ENCODE measurements around the gene NFKB2. TPM values are rescaled to one million over a fixed set of nuclear protein-coding genes. Genes with fewer than 3 reads are reported as not detected.

The NFKB2 gene
- total and polyA plus RNA-seq, 10 donors, result 34.7 to 161 (median 57.1) TPM

DNA sequence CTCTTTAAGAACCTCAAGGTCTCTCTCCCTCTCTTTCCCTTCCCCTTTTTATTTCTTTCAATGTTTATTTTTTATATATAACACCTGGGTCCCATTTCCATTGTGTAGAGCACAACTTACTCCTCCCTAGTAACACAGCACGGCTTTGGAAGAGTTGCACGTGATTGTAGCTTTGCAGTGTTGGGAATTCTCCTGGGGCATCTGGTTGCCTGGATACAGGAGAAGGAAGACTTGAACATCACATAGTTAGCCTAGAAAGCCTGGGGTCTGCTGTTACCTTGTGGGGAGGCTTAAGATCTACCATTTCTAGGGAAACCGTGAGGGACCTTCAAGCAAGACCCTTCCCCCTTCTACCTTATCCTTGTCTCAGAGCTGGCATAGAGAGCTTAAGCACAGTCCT is 41.1 kb upstream of the NFKB2 start:
- intact Hi-C loops (cut with DNase I; ENCODE audit: low total_unique reads), result loop anchor here (5.0 kb wide), 2 partner anchors 127 to 187 kb away; partner anchors contain the start of gene ELOVL3

DNA sequence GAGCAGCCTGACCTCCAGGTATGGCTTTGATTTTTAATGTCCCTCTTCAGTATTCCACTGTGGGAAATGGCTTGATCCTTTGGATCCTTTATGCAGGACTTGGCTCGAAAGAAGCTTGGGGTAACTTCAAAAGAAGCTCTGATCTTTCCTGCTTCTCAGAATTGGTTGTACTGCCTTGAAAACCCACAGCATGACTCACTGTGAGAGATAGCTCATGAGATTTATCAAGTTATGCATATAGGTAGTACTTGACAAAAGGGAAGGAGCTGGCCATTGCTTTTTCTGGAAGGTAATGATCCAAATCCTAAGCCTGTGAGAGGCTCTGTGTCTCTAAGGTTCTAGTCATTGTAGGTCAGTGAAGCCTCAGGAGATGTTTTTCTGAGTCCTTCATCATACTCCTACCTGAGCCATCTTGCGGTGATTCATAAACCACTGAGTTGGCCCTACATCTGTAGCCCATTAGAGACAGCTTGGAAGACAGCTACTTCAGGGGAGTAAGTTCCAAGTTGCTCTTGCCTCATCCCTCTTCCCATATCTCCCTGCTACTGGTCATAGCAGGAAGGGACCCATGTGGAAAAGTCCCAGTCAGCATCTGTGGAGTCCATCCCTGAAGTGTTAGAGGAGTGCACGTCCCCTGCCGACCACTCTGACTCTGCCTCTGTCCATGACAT is 36.7 kb upstream of the NFKB2 start:
- TF ChIP-seq POLR2A (IDR thresholded peaks at IDR 0.05) (no peak), POLR2AphosphoS5 (IDR thresholded peaks at IDR 0.05) (no peak)
- TF ChIP-seq, protein P1, sequence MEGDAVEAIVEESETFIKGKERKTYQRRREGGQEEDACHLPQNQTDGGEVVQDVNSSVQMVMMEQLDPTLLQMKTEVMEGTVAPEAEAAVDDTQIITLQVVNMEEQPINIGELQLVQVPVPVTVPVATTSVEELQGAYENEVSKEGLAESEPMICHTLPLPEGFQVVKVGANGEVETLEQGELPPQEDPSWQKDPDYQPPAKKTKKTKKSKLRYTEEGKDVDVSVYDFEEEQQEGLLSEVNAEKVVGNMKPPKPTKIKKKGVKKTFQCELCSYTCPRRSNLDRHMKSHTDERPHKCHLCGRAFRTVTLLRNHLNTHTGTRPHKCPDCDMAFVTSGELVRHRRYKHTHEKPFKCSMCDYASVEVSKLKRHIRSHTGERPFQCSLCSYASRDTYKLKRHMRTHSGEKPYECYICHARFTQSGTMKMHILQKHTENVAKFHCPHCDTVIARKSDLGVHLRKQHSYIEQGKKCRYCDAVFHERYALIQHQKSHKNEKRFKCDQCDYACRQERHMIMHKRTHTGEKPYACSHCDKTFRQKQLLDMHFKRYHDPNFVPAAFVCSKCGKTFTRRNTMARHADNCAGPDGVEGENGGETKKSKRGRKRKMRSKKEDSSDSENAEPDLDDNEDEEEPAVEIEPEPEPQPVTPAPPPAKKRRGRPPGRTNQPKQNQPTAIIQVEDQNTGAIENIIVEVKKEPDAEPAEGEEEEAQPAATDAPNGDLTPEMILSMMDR (IDR thresholded peaks at IDR 0.05 in 8 of 11, conservative IDR thresholded peaks at IDR 0.05 in 3 of 11), result no peak
- no peak for DNase-seq
- intact Hi-C loops (cut with DNase I; ENCODE audit: low total_unique reads), result no loop called here
- WGBS, 5 donors, result 86 to 96% (median 92%) methylated on average over 4 of the region's 4 CpGs
- no peaks in the 10 kb centered on the region for H3K9me3 ChIP-seq
- no peaks in the 10 kb centered on the region for H3K27me3 ChIP-seq (replicated peaks in 1 of 7)
- peaks cover 7 to 100% (median 78%) of the 10 kb centered on the region in 6 donors for H3K36me3 ChIP-seq
- H3K4me3 ChIP-seq, result no peak overlapping the region
- no peak overlapping the region for H3K27ac ChIP-seq
- no peaks in the 10 kb centered on the region for H3K4me1 ChIP-seq

More for the DNA sequence above, 41.1 kb upstream of the NFKB2 start:
- Histone ChIP-seq H3K27me3 (replicated peaks in 1 of 7) (no peaks in the 10 kb centered on the region), H3K36me3 (peaks cover 0 to 100% (median 68%) of the 10 kb centered on the region in 6 donors), H3K4me1 (no peaks in the 10 kb centered on the region), H3K4me3 (no peak overlapping the region), H3K9me3 (no peaks in the 10 kb centered on the region), H3K27ac (no peak overlapping the region)
- no peak for DNase-seq
- TF ChIP-seq, protein P1 (IDR thresholded peaks at IDR 0.05 in 8 of 11, conservative IDR thresholded peaks at IDR 0.05 in 3 of 11), result no peak
- no peak for TF ChIP-seq POLR2A (IDR thresholded peaks at IDR 0.05)
- no peak for TF ChIP-seq POLR2AphosphoS5 (IDR thresholded peaks at IDR 0.05)
- WGBS, 5 donors, result 95 to 98% (median 96%) methylated on average over 3 of the region's 3 CpGs

DNA sequence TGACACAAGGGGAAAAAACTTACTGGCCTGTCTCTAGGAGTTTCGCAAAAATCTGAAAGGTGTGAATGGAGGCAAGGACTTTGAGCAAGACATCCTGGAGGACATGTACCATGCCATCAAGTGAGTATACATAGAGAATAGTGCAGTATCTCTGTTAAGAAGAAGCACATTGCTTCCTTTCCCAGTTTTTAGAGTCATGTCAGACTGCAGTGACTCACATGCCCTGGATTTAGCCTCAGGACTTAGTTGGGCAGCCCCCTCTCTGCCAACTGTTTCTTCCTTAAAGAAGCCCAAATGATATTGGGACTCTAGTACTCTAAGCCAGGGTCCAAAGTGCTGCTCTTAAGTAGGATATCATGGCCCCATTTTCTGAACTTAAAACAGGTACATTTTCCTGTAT is 28.1 kb upstream of the NFKB2 start:
- H3K4me3 ChIP-seq, result no peak overlapping the region
- no peaks in the 10 kb centered on the region for H3K4me1 ChIP-seq
- intact Hi-C loops (cut with DNase I; ENCODE audit: low total_unique reads), result no loop called here
- no peak for TF ChIP-seq POLR2AphosphoS5 (IDR thresholded peaks at IDR 0.05)
- peaks cover 18 to 100% (median 98%) of the 10 kb centered on the region in 6 donors for H3K36me3 ChIP-seq
- H3K9me3 ChIP-seq, result no peaks in the 10 kb centered on the region
- no peaks in the 10 kb centered on the region for H3K27me3 ChIP-seq (replicated peaks in 1 of 7)
- H3K27ac ChIP-seq, result no peak overlapping the region
- 97 to 100% (median 100%) methylated on average over 1 of the region's 1 CpG for WGBS, 5 donors
- DNase-seq, result no peak

GRCh38 chr10:102368077-102368476 is 27.4 kb upstream of the NFKB2 start:
- Histone ChIP-seq H3K4me1 (no peaks in the 10 kb centered on the region), H3K36me3 (peaks cover 18 to 100% (median 97%) of the 10 kb centered on the region in 6 donors), H3K27me3 (replicated peaks in 1 of 7) (no peaks in the 10 kb centered on the region), H3K4me3 (no peak overlapping the region), H3K27ac (no peak overlapping the region), H3K9me3 (no peaks in the 10 kb centered on the region)
- 80 to 96% (median 92%) methylated on average over 3 of the region's 3 CpGs for WGBS, 5 donors
- TF ChIP-seq POLR2A (IDR thresholded peaks at IDR 0.05), result no peak
- no peak for TF ChIP-seq POLR2AphosphoS5 (IDR thresholded peaks at IDR 0.05)
- TF ChIP-seq, protein P1 (IDR thresholded peaks at IDR 0.05 in 8 of 11, conservative IDR thresholded peaks at IDR 0.05 in 3 of 11), result no peak
- DNase-seq, result no peak
- intact Hi-C loops (cut with DNase I; ENCODE audit: low total_unique reads), result no loop called here

All from spleen (tissue), 11 donors.